GM18520 (cell line): ENCODE measurements around the gene ZNF605.
"Not testable (repeated sequence)": the region's sequence is repeated elsewhere in the genome, so short reads cannot be mapped to it uniquely, and the experiment has no call there.

Source experiments
- ATAC-seq: cut with Tn5 transposase; IDR thresholded peaks from one replicate; pipeline ENCODE4 v1.9.1; 2021; ENCODE audit not compliant: unreplicated experiment

ZNF605 gene

GRCh38 chr12:132949936-132950837 is 5.9 kb downstream of the ZNF605 start:
- no peak for ATAC-seq

- no peak for ATAC-seq
Observed at GRCh38 chr12:132948146-132949066, 7.7 kb downstream of the ZNF605 start.

GRCh38 chr12:132946246-132946820 is 9.8 kb downstream of the ZNF605 start:
- no peak for ATAC-seq

DNA sequence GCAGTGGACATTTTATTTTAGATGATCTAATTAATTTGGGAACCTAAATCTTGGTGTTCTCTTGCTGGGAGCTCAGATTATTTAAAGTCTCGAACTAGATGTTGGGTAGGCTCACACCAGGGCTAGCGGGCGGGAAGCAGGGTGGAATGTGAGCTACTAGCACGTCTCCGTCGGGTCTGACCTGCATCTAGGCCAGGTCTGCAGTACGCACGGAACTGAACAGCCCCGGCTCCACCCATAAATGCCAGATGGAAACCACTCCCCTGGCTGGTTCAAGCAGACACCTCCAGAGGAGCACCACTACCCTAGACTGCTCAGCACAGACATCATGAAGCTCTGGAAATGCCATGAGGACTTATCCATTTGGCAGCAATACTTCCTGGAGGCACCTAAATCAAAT is 10.3 kb downstream of the ZNF605 start:
- ATAC-seq: no peak

- ATAC-seq: no peak
Observed at GRCh38 chr12:132942611-132943010, 13.5 kb downstream of the ZNF605 start.

DNA sequence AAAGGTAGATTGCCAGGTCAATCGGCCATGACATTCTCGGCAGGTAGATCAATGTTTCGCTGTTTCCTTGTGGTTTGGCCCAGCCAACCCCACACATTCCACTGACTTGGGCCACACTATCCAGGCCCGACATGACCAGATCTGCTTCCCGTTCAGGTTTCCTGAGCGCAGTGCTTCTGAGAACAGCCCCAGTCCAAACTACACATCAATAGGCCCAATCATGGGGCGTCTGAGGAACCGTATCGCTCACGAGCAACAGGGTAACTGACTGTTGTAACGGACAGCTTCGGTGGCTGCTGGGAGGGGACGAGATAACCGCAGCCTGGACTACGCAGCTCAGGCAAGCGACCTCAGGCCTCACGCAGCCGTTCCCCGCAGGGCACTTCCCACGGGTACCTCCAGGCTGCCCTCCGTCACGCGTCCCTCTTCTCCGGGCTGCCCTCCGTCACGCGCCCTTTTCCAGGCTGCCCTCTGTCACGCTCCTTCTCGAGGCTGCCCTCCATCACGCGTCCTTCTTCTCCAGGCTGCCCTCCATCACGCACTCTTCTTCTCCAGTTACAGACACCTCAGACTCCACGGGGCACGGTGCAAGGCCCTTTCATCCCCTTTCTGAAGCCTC is 14.7 kb downstream of the ZNF605 start:
- no peak for ATAC-seq

DNA sequence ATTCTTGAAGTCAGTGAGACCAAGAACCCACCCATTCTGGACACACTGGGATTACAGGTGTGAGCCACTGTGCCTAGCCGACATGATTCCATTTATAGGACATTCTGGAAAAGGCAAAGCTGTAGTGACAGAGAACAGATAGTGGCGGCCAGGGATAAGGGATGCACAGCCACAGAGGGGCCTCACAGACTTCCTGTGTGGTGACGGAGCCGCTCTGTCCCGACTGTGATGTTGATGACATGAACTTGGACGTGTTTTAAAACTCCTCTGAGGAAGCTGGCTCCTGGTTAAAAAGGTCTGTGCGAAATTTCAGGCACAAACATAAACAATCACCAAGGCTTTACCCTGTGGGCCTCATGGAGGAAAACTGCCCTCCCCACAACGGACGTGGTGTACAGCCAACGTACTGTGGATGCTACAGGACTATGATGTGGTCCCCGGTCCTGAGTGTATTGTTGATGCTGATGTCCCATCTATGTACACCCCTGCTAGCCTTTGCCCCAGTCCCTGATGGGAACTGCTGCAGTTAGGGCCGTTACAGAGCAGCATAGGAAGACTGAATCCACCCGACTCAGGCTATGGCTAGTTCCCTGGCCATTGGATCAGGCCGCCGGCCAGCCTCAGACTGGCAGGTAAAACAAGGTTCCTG is 15.9 kb downstream of the ZNF605 start:
- ATAC-seq: no peak

DNA sequence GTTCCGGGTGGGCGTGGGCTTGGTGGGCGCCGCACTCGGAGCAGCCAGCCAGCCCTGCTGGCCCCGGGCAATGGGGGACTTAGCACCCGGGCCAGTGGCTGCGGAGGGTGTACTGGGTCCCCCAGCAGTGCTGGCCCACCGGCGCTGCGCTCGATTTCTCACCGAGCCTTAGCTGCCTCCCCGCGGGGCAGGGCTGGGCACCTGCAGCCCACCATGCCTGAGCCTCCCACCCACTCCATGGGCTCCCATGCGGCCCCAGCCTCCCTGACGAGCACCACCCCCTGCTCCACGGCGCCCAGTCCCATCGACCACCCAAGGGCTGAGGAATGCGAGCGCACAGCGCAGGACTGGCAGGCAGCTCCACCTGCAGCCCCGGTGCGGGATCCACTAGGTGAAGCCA is 17.3 kb downstream of the ZNF605 start:
- ATAC-seq: not testable (repeated sequence)

DNA sequence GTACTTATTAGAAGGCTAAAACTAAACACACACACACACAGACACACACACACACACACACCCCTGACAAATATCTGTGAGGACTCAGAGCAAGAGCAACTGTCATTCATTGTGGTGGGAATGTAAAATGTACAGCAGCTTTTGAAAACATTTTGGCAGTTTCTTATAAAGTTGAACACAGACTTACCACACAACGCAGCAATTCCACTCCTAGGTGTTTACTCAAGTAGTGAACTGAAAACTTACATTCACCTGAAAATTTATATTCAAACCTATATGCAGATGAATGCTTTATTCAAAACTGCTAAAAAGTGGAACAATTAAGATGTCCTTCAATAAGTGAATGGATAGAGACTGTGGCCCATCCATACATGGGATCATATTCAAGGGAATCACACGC is 18.6 kb downstream of the ZNF605 start:
- ATAC-seq: no peak

GRCh38 chr12:132936921-132937320 is 19.2 kb downstream of the ZNF605 start:
- ATAC-seq: not testable (repeated sequence)

DNA sequence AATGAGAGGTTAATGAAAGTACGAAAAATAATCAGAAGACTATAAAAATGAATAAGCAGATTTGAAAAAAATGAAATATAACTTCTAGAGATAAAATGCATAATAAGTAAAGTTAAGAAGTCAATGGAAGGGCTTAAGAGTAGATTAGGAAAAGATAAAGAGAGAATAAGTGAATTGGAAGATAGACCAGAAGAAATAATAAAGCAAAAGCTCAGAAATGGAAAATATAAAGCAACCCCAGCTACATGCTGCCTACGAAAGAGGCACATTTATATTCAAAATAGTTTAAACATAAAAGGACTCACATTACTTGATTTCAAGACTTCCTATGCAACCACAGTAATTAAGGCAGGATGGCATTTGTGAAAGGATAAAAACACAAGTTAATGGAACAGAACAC is 19.9 kb downstream of the ZNF605 start:
- ATAC-seq: no peak

- no peak for ATAC-seq
Observed at GRCh38 chr12:132926415-132926833, 29.7 kb downstream of the ZNF605 start.

- no peak for ATAC-seq
Observed at GRCh38 chr12:132925597-132926414, 30.3 kb downstream of the ZNF605 start.

- ATAC-seq: no peak
Observed at GRCh38 chr12:132924356-132924755, 31.8 kb downstream of the ZNF605 start.

GRCh38 chr12:132923356-132923909 is 32.7 kb downstream of the ZNF605 start:
- no peak for ATAC-seq

DNA sequence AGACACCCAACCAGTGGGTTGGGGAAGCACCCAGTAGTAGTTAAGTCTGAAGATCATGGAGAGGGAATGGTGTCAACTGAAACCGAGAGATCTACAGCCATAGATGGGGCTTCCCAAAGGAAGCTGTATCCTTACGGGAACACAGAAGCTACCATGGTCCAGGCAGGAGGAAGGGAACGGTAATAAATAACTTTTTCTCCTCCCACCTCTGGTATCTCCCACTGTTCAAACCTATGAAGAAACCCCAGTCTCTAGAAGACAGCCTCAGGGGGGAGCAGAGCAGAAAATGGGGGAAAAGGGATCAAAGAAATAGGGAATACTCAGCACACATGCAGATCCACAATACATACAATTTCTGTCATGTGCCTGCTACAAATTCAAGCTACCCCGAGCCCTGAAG is 33.4 kb downstream of the ZNF605 start:
- ATAC-seq: no peak

DNA sequence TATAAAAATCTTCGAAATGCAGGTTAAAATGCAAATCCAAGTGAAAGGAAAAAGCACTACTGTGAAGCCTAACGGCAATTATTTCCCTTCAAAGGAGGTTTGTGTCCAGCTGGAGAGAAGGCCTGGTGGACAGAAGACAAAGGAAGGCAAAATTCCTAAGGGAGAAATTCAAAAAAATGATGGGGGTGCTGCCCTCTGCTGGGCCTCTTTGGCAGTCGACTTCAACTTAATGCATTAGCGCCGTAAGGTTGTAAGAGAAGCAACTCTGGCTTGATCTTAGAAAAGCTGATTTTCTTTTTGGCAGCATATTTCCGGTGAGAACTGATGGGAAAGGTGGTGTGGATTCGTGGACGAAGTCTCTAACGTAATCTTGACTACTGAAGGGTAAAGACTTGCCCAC is 34.4 kb downstream of the ZNF605 start:
- ATAC-seq: no peak

DNA sequence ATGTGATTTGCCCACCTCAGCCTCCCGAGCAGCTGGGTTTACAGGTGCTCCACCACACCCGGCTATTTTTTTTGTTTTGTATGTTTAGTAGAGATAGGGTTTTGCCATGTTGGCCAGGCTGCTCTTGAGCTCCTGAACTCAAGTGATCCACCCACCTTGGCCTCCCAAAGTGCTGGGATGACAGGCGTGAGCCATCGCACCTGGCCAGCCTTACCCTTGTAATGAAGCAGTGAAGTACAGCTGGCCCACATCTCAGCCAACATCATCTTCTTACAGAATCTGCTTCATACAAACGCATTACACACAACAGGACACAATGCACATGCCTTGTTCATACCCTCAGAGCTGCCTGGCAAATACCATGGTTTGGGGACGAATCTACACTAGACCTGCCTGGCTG is 37.4 kb downstream of the ZNF605 start:
- no peak for ATAC-seq

DNA sequence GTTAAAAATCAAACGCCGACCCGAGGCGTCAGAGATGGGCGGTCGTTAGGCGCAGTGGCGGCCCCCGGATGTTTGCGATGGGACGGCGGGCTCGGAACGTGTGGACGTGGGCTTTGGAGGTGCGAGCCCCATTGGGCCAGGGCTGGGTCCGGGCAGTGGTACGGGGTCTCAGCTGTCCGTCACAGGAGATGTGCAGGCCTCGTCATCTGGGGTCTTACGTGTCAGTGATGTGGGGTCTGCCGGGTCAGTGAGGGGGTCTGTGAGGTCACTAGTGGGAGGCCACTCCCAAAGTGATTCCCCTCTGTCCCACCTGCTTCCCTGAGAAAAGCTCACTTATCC is 47.1 kb downstream of the ZNF605 start:
- no peak for ATAC-seq
